Smooth muscle cell (in vitro differentiated cells): ENCODE data around the gene SLC41A3. TPM values are rescaled to one million over a fixed set of nuclear protein-coding genes. Genes with fewer than 3 reads are reported as not detected.
"Not testable (repeated sequence)": the region's sequence is repeated elsewhere in the genome, so short reads cannot be mapped to it uniquely, and the experiment has no call there.

Experiments
- DNase-seq: peaks from one replicate; lab custom pipeline; 2025; ENCODE audit not compliant: unreplicated experiment; lab: John Stamatoyannopoulos, UW
- H2AFZ ChIP-seq: fragments of 200-600 bp; sonication (generic); 2 replicates; pipeline ENCODE4 v1.6.0; 2016; ENCODE audit warnings: antibody characterized with exemption, low read depth, mild to moderate bottlenecking
- H3F3A ChIP-seq: fragments of 200-600 bp; sonication (generic); 2 replicates; pipeline ENCODE4 v1.6.0; 2017; ENCODE audit warnings: antibody characterized with exemption, low read depth
- H3K27ac ChIP-seq: fragments of 200-600 bp; sonication (generic); 2 replicates; pipeline ENCODE4 v1.5.1; 2016; ENCODE audit warnings: low read depth, mild to moderate bottlenecking
- H3K27me3 ChIP-seq: fragments of 200-600 bp; sonication (generic); 2 replicates; pipeline ENCODE4 v1.6.1; 2016; ENCODE audit warnings: low read depth, mild to moderate bottlenecking
- H3K36me3 ChIP-seq: fragments of 200-600 bp; sonication (generic); 2 replicates; pipeline ENCODE4 v1.5.1; 2016; ENCODE audit warnings: low read depth
- H3K4me1 ChIP-seq: fragments of 200-600 bp; sonication (generic); 2 replicates; pipeline ENCODE4 v1.5.1; 2016; ENCODE audit warnings: low read depth
- H3K4me2 ChIP-seq: fragments of 200-600 bp; sonication (generic); 2 replicates; pipeline ENCODE4 v1.6.0; 2016; ENCODE audit warnings: mild to moderate bottlenecking
- H3K4me3 ChIP-seq: fragments of 200-600 bp; sonication (generic); 2 replicates; pipeline ENCODE4 v1.5.1; 2016; ENCODE audit warnings: mild to moderate bottlenecking
- H3K79me2 ChIP-seq: fragments of 200-600 bp; sonication (generic); 2 replicates; pipeline ENCODE4 v1.6.0; 2016; ENCODE audit warnings: low read depth, mild to moderate bottlenecking
- H3K9ac ChIP-seq: fragments of 200-600 bp; sonication (generic); 2 replicates; pipeline ENCODE4 v1.6.0; 2016; ENCODE audit warnings: low read depth
- H3K9me3 ChIP-seq: fragments of 200-600 bp; sonication (generic); replicated peaks from 2 replicates; pipeline ENCODE4 v1.5.1; 2016; ENCODE audit warnings: low read depth
- H4K20me1 ChIP-seq: fragments of 200-600 bp; sonication (generic); 2 replicates; pipeline ENCODE4 v1.6.0; 2016; ENCODE audit warnings: low read depth
- CTCF ChIP-seq: fragments of 200-600 bp; sonication (generic); IDR thresholded peaks from 2 replicates; pipeline ENCODE4 v1.5.1; 2017; ENCODE audit warnings: borderline replicate concordance, mild to moderate bottlenecking, antibody characterized with exemption; ENCODE audit not compliant: insufficient read depth, poor library complexity, severe bottlenecking
- WGBS: methylation state at CpG from one replicate; pipeline ENCODE4 v1.1.7; 2016; ENCODE audit warnings: low lambda C conversion rate; 5-methylcytosine and 5-hydroxymethylcytosine counted together
- polyA plus RNA-seq: library from polyadenylated mRNA; unstranded; fragments of >200 nt; fragmentation: Nextera tagmentation; extraction: Ambion mirVana; gene quantifications from 2 replicates; pipeline ENCODE4 v1.2.1, GENCODE V29; 2016
- total RNA-seq: library from RNA; depleted of rRNA; stranded (reverse); fragments of >200 nt; gene quantifications from 2 replicates; pipeline ENCODE4 v1.2.3, GENCODE V29; 2014

Gene SLC41A3
- total and polyA plus RNA-seq, 2 experiments from 2014 or later, result 20.7 to 23.9 TPM

DNA sequence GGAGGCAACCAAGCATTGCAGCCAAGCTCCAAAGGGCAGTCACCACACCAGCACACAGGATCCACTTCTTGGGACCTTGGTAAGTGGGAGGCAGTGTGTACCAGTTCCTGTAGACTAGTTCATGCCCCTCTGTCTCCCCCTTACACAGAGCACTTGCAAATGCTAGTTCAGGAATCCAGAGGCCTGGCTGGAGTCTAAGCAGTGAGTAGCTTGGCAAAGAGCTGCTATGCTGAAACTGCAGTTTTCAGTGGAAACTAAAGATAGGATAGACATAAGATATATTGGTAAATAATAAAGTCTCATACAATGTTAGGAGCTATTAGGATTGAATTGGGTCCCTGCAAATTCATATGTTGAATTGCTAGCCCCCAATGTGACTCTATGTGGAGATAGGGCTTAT lies 13.9 kb upstream of the SLC41A3 start:
- Histone ChIP-seq H3K4me3 (no peak overlapping the region), H3K36me3 (no peaks in the 10 kb centered on the region), H3K9me3 (no peaks in the 10 kb centered on the region), H3K9ac (no peak overlapping the region), H3K27me3 (no peaks in the 10 kb centered on the region), H3K4me1 (no peaks in the 10 kb centered on the region), H2AFZ (no peak overlapping the region), H4K20me1 (no peaks in the 10 kb centered on the region), H3K79me2 (no peaks in the 10 kb centered on the region), H3F3A (peaks cover 5% of the 10 kb centered on the region), H3K4me2 (no peak overlapping the region), H3K27ac (no peak overlapping the region)
- DNase-seq, result no peak
- TF ChIP-seq CTCF, result no peak

DNA sequence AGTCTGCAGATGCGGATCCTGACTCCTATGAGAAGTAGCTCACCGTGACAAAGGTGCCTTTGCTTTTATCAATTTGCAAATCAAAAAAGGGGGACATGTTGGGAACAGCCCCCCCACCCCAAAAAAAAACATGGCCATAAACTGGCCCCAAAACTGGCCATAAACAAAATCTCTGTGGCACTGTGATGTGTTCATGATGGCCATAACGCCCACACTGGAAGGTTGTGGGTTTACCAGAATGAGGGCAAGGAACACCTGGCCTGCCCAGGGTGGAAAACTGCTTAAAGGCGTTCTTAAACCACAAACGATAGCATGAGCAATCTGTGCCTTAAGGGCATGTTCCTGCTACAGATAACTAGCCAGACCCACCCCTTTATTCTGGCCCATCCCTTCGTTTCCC lies 12.3 kb upstream of the SLC41A3 start:
- not testable (repeated sequence) for H3K9me3 ChIP-seq, H2AFZ ChIP-seq, H3K4me2 ChIP-seq, H3K27me3 ChIP-seq, H3K4me3 ChIP-seq, H3K9ac ChIP-seq, H3K79me2 ChIP-seq, DNase-seq, H3K36me3 ChIP-seq, H4K20me1 ChIP-seq, H3K4me1 ChIP-seq, H3K27ac ChIP-seq, H3F3A ChIP-seq
- WGBS, result 79% methylated on average over 6 of the region's 6 CpGs

- H2AFZ ChIP-seq, H3K4me3 ChIP-seq, DNase-seq, H3K79me2 ChIP-seq, H3K36me3 ChIP-seq, H3K9ac ChIP-seq, H4K20me1 ChIP-seq, H3K27me3 ChIP-seq, H3K4me1 ChIP-seq, H3K9me3 ChIP-seq, H3F3A ChIP-seq, H3K4me2 ChIP-seq, H3K27ac ChIP-seq: not testable (repeated sequence)
- 87% methylated on average over 5 of the region's 5 CpGs for WGBS
These were observed 8.2 kb upstream of the SLC41A3 start for GRCh38 chr3:126092128-126092527.

DNA sequence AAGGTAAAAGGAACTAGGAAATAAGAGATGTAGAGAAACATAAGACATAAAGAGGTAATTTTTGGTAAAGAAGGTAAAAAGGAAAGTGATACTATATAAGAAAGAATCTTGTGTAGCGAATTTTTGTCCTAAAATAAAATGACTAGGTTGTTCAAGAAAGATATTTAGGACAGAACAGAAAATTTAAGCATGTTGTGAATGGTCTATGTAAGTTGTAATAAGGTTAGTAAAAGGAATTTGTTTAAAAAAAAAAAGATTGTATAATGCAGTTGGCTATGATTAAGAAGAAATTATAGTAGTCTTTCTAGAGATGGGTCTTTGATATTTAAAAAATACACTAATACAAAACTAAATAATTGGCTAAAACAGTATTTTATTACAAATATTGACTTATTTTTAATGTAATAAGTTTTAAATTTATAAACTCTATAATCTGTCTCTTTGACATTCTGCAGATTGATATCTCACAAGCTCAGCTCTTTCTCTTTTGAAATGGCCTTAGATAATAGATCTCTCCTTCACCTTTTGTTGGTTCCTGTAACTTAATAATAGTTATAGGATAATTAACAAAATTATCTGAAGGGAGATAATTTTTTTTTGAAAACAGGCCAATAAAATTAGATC lies 3.7 kb upstream of the SLC41A3 start:
- 38% methylated on average over 1 of the region's 1 CpG for WGBS
- no peak overlapping the region for H3K27ac ChIP-seq
- TF ChIP-seq CTCF, result no peak
- peaks cover 6% of the 10 kb centered on the region for H3K9me3 ChIP-seq
- DNase-seq, result no peak
- no peaks in the 10 kb centered on the region for H3K36me3 ChIP-seq
- no peak overlapping the region for H2AFZ ChIP-seq
- H3K4me1 ChIP-seq, result peaks cover 5% of the 10 kb centered on the region
- no peaks in the 10 kb centered on the region for H3K27me3 ChIP-seq
- H4K20me1 ChIP-seq, result no peaks in the 10 kb centered on the region
- H3K79me2 ChIP-seq, result no peaks in the 10 kb centered on the region
- no peak overlapping the region for H3K4me3 ChIP-seq
- no peaks in the 10 kb centered on the region for H3F3A ChIP-seq
- H3K4me2 ChIP-seq, result no peak overlapping the region
- no peak overlapping the region for H3K9ac ChIP-seq

DNA sequence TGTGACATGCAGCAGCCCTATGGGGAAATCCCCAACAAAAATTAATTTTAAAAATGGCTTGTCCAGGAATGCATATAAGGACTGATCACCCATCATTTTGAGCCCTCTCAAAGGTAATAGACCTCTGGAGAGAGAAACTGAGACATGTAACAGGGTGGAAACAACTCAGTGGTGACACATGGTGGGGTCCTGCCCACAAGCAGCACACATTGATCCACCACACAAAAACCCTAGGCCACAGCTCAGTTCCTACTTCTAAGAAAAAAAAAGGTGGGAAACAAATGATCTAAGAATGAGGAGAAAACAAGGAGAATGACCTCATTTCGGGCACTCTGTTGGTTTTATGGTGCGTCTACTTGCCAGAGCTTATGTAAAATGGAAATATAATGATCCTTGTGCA lies 1.9 kb upstream of the SLC41A3 start:
- no peak for TF ChIP-seq CTCF
- H3K4me1 ChIP-seq, result peaks cover 5% of the 10 kb centered on the region
- H3K79me2 ChIP-seq, result no peaks in the 10 kb centered on the region
- no peak overlapping the region for H3K4me2 ChIP-seq
- H2AFZ ChIP-seq, result no peak overlapping the region
- no peak overlapping the region for H3K27ac ChIP-seq
- peaks cover 6% of the 10 kb centered on the region for H3K9me3 ChIP-seq
- H3K9ac ChIP-seq, result no peak overlapping the region
- WGBS, result 67% methylated on average over 2 of the region's 2 CpGs
- H3K4me3 ChIP-seq, result no peak overlapping the region
- no peaks in the 10 kb centered on the region for H3K27me3 ChIP-seq
- no peaks in the 10 kb centered on the region for H3K36me3 ChIP-seq
- H4K20me1 ChIP-seq, result no peaks in the 10 kb centered on the region
- no peaks in the 10 kb centered on the region for H3F3A ChIP-seq
- no peak for DNase-seq
